Keratinocyte (primary cell): Measurements from ENCODE around the gene HTRA3. TPM values are rescaled to one million over a fixed set of nuclear protein-coding genes. Genes with fewer than 3 reads are reported as not detected.

Experiments
- DNase-seq: peaks from one replicate; pipeline ENCODE4 v3.0.0-alpha.2; 2011; ENCODE audit warnings: low read depth, missing footprints, low spot score
- FAIRE-seq: peaks from 2 replicates; lab custom pipeline; 2011; peaks lifted over from hg19 to GRCh38; lab: Jason Lieb, UNC
- H2AFZ ChIP-seq: 2 replicates; pipeline ENCODE4 v1.6.0; 2012; ENCODE audit warnings: low read length, control low read depth, inconsistent platforms; ENCODE audit not compliant: control insufficient read depth
- H3K27ac ChIP-seq: 2 replicates; pipeline ENCODE4 v1.5.1; 2011; ENCODE audit warnings: low read length; ENCODE audit not compliant: control insufficient read depth, insufficient read depth
- H3K27me3 ChIP-seq: 3 replicates; pipeline ENCODE4 v1.6.0; 2011; ENCODE audit warnings: low read length; ENCODE audit not compliant: control insufficient read depth, insufficient read depth; ENCODE audit errors: extremely low read depth
- H3K36me3 ChIP-seq, 2 experiments: 2 replicates in 1 of 2; 3 replicates in 1 of 2; pipeline ENCODE4 v1.5.1; 2011; ENCODE audit warnings: low read length in 2 of 2, mild to moderate bottlenecking in 1 of 2; ENCODE audit not compliant: control insufficient read depth in 2 of 2, insufficient read depth in 2 of 2; ENCODE audit errors: extremely low read depth in 1 of 2
- H3K4me1 ChIP-seq: 3 replicates; pipeline ENCODE4 v1.5.1; 2011; ENCODE audit warnings: low read length; ENCODE audit not compliant: control insufficient read depth, insufficient read depth; ENCODE audit errors: extremely low read depth
- H3K4me2 ChIP-seq: 3 replicates; pipeline ENCODE4 v1.6.0; 2011; ENCODE audit warnings: low read depth, low read length; ENCODE audit not compliant: control insufficient read depth, insufficient read depth; ENCODE audit errors: extremely low read depth
- H3K4me3 ChIP-seq, 3 experiments: fragments of 200-600 bp in 1 of 3; sonication (generic) in 1 of 3; 2 replicates in 2 of 3; 3 replicates in 1 of 3; pipeline ENCODE4 v1.5.1; 2011 to 2016; ENCODE audit warnings: low read length in 3 of 3, mild to moderate bottlenecking in 3 of 3, control low read depth in 2 of 3, inconsistent platforms in 1 of 3, low read depth in 1 of 3, mixed read lengths in 1 of 3, mixed run types in 1 of 3, moderate library complexity in 1 of 3; ENCODE audit not compliant: control insufficient read depth in 2 of 3, insufficient read depth in 2 of 3; ENCODE audit errors: extremely low read depth in 1 of 3
- H3K79me2 ChIP-seq: 2 replicates; pipeline ENCODE4 v1.6.0; 2012; ENCODE audit warnings: low read length; ENCODE audit not compliant: control insufficient read depth, insufficient read depth
- H3K9ac ChIP-seq: 3 replicates; pipeline ENCODE4 v1.6.0; 2011; ENCODE audit warnings: low read length; ENCODE audit not compliant: control insufficient read depth, insufficient read depth; ENCODE audit errors: extremely low read depth
- H3K9me1 ChIP-seq: 3 replicates; pipeline ENCODE4 v1.6.0; 2011; ENCODE audit warnings: low read length; ENCODE audit not compliant: control insufficient read depth, insufficient read depth; ENCODE audit errors: extremely low read depth
- H3K9me3 ChIP-seq: 2 replicates; pipeline ENCODE4 v1.5.1; 2012; ENCODE audit warnings: low read depth, low read length; ENCODE audit not compliant: control insufficient read depth
- H4K20me1 ChIP-seq: 3 replicates; pipeline ENCODE4 v1.6.0; 2011; ENCODE audit warnings: low read length; ENCODE audit not compliant: control insufficient read depth, insufficient read depth; ENCODE audit errors: extremely low read depth
- EZH2 ChIP-seq: IDR thresholded peaks from one replicate; pipeline ENCODE4 v1.6.1; 2012; ENCODE audit warnings: inconsistent platforms, mild to moderate bottlenecking, low read length, moderate library complexity
- dilution Hi-C: fragments of 300-500 bp; cut with MboI; formaldehyde crosslinking; loops from one replicate; pipeline ENCODE4 v1.7.0; 2020; ENCODE audit warnings: low sequenced_read_pairs; ENCODE audit not compliant: extremely low pct_ligation_motif_present
- polyA plus RNA-seq, 5 experiments: library from polyadenylated mRNA; depleted of rRNA in 3 of 5; stranded (reverse) in 3 of 5; stranded (forward) in 1 of 5; unstranded in 1 of 5; fragments of >200 nt; gene quantifications; 1 replicate in 1 of 5; 2 replicates in 3 of 5; 3 replicates in 1 of 5; pipeline versions ENCODE4 v1.2.1 to v1.2.3, GENCODE V29; 2011 to 2012; ENCODE audit warnings: missing spikeins in 2 of 5, low read depth in 1 of 5, low replicate concordance in 1 of 5
- TF ChIP-seq, protein P1 (sequence below), 3 experiments: IDR thresholded peaks in 1 of 3; conservative IDR thresholded peaks in 1 of 3; optimal IDR thresholded peaks in 1 of 3; 2 replicates in 2 of 3; 3 replicates in 1 of 3; pipeline versions ENCODE3 to v1.5.1; 2011; ENCODE audit warnings: low read length in 3 of 3, mild to moderate bottlenecking in 3 of 3, moderate library complexity in 2 of 3, control low read depth in 1 of 3, inconsistent platforms in 1 of 3; ENCODE audit not compliant: insufficient read depth in 2 of 3; ENCODE audit errors: extremely low read depth in 1 of 3

HTRA3 gene
- polyA plus RNA-seq, 1 donor (not counting 4 experiments of a cell fraction or from before 2014, with no cell fraction given) = not detected

DNA sequence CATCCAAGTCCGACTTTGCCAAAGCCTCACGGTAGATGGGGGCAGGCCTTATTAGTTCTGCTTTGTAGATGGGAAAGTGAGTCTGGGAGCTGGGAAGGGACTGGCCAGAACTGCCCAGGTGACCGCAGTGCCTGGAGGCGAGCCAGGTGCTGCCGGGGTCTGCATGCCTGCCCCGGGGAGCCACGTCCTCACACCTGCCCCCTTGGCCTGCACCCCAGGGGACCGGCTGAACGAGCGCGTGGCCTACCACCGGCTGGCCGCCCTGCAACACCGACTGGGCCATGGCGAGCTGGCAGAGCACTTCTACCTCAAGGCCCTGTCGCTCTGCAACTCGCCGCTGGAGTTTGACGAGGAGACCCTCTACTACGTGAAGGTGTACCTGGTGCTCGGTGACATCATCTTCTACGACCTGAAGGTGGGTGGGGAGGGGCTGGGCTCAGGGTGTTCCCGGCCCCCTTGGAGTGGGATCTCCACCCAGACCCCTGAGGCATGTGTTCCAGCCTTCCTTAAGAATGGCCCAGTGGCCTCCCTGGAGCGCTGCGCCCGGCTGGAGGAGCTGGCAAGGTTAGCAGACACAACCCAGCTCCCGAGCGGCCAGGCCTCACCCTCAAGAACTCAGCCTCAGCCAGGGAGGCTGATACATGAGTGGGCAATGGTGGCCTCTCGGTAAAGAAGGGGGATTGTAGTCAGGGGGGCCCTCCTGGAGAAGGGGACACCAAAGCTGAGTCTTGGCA is 32.1 kb upstream of the HTRA3 start:
- Histone ChIP-seq H4K20me1 (peaks cover 6% of the 10 kb centered on the region), H3K4me3 (no peak overlapping the region), H2AFZ (no peak overlapping the region), H3K9me3 (no peaks in the 10 kb centered on the region), H3K9ac (no peak overlapping the region), H3K79me2 (no peaks in the 10 kb centered on the region), H3K4me1 (no peaks in the 10 kb centered on the region), H3K27me3 (no peaks in the 10 kb centered on the region), H3K36me3 (peaks cover 40 to 58% of the 10 kb centered on the region in 2 experiments), H3K9me1 (peaks cover 3% of the 10 kb centered on the region), H3K4me2 (no peak overlapping the region), H3K27ac (no peak overlapping the region)
- no peak for TF ChIP-seq EZH2
- TF ChIP-seq, protein P1, sequence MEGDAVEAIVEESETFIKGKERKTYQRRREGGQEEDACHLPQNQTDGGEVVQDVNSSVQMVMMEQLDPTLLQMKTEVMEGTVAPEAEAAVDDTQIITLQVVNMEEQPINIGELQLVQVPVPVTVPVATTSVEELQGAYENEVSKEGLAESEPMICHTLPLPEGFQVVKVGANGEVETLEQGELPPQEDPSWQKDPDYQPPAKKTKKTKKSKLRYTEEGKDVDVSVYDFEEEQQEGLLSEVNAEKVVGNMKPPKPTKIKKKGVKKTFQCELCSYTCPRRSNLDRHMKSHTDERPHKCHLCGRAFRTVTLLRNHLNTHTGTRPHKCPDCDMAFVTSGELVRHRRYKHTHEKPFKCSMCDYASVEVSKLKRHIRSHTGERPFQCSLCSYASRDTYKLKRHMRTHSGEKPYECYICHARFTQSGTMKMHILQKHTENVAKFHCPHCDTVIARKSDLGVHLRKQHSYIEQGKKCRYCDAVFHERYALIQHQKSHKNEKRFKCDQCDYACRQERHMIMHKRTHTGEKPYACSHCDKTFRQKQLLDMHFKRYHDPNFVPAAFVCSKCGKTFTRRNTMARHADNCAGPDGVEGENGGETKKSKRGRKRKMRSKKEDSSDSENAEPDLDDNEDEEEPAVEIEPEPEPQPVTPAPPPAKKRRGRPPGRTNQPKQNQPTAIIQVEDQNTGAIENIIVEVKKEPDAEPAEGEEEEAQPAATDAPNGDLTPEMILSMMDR (optimal IDR thresholded peaks at IDR 0.05 in 1 of 3, IDR thresholded peaks at IDR 0.05 in 1 of 3, conservative IDR thresholded peaks at IDR 0.05 in 1 of 3; ENCODE audit: extremely low read depth in 1 of 3, insufficient read depth in 2 of 3, low read length in 3 of 3) = no peak
- no peak for FAIRE-seq
- no peak for DNase-seq
- dilution Hi-C loops = no loop called here

DNA sequence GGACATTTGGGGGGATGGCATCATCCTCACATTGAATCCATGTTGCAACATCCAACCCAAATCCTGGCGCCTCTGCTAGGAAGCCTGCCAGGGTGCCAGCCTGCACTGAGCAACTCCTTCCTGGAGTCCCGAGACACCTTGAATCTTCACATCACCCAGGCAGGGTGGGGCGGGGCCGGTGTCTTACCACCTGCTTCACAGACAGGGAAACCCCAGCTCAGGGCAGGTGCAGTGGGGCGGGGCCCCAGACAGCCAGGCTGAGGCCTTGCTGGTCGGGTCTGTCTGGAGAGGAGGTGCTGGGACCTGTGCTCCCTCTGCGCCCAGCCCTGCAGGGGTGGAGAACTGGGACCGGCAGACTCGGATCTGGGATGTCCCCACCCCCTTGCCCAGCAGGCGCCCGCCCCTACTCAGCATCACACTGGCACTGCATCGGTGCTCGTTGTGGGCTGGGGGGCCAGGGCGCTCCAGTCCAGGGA is 31.5 kb upstream of the HTRA3 start:
- Histone ChIP-seq H3K4me3 (no peak overlapping the region), H3K79me2 (no peaks in the 10 kb centered on the region), H3K36me3 (peaks cover 34 to 60% of the 10 kb centered on the region in 2 experiments), H3K4me2 (no peak overlapping the region), H3K9me1 (peaks cover 3% of the 10 kb centered on the region), H3K4me1 (no peaks in the 10 kb centered on the region), H3K27ac (no peak overlapping the region), H3K27me3 (no peaks in the 10 kb centered on the region), H3K9ac (no peak overlapping the region), H4K20me1 (peaks cover 6% of the 10 kb centered on the region), H2AFZ (no peak overlapping the region), H3K9me3 (no peaks in the 10 kb centered on the region)
- DNase-seq (no peak), FAIRE-seq (no peak)
- TF ChIP-seq, protein P1 (optimal IDR thresholded peaks at IDR 0.05 in 1 of 3, IDR thresholded peaks at IDR 0.05 in 1 of 3, conservative IDR thresholded peaks at IDR 0.05 in 1 of 3; ENCODE audit: extremely low read depth in 1 of 3, insufficient read depth in 2 of 3, low read length in 3 of 3) = no peak
- dilution Hi-C loops = no loop called here
